HG03135 (cell line): ENCODE data around the gene SLFN5.
"Not testable (repeated sequence)": the region's sequence is repeated elsewhere in the genome, so short reads cannot be mapped to it uniquely, and the experiment has no call there.

Experiments
- ATAC-seq: cut with Tn5 transposase; IDR thresholded peaks from one replicate; pipeline ENCODE4 v1.9.1; 2021; ENCODE audit warnings: mild to moderate bottlenecking, moderate library complexity; ENCODE audit not compliant: unreplicated experiment

SLFN5 gene

DNA sequence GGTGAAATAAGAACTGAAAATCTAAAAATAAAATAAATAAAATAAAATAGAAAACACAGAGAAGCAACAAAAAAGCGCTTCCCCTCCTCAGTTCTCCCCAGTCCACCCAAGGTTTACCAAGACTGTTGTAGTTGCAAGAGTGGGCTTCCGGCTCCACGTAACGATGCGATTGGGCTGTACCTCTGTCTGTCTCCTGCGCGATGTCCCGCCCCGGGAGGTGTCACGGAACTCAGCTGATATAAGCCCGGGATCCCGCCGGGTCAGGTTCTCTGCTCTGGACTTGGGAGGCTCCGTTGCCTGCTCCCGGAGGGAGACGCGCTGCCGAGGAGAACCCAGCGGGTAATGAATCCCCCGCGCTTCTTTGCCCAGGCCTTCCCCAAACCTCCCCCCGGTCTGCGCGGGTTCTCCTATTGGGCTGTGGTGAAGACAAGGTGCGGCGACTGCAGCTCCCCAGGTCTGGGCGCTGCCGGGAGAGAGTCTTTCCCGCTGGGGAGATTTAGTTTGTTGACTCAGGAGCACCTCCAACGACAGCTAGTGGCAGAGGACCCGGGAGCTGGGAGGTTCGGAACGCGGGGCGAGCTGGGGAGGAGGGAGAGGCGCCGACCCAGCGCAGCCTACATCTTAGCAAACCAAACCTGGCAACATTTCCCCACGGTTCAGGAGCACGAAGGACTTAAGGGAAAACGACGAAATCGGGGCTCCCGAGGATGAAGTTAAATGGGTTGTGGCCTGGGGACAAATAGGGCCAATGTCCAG is at the start of gene SLFN5:
Gene SLFN5 (plus strand): TSS at position 268 of the 756 bp plus-strand sequence. CDS start 15,619 bp downstream, outside the sequence.
- ATAC-seq = peak; percentile 74

DNA sequence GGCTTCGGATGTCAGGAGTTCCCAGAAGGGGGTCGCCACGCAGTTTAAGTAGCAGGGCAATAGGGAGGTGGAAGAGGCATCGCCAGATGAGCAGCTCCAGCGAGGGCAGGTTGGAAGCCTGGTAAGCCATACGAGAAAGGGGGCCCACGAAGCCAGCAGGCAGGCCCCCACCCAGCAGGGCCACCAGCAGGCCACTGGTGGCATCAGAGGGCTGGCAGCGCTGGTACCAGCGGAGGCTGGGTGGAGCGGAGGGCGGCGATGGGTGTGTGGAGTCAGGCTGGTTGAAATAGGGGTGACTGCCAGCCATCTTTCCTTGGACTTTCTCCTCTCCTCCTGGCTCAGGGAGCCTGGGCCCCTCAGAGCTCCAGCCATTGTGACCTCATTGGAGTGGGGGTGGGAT is 48.9 kb upstream of the SLFN5 start, which contains the start of gene SLC35G3:
Gene SLC35G3 (minus strand): TSS at position 393 of the 400 bp plus-strand sequence. CDS start 86 bp downstream, at position 307.
- ATAC-seq = not testable (repeated sequence)

DNA sequence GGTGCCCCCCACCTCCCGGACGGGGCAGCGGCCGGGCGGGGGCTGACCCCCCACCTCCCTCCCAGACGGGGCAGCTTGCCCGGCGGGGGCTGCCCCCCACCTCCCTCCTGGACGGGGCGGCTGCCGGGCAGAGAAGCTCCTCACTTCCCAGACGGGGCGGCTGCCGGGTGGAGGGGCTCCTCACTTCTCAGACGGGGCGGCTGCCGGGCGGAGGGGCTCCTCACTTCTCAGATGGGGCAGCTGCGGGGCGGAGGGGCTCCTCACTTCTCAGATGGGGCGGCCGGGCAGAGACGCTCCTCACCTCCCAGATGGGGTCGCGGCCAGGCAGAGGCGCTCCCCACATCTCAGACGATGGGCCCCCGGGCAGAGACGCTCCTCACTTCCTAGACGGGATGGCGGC is 47.8 kb upstream of the SLFN5 start:
- ATAC-seq = not testable (repeated sequence)

DNA sequence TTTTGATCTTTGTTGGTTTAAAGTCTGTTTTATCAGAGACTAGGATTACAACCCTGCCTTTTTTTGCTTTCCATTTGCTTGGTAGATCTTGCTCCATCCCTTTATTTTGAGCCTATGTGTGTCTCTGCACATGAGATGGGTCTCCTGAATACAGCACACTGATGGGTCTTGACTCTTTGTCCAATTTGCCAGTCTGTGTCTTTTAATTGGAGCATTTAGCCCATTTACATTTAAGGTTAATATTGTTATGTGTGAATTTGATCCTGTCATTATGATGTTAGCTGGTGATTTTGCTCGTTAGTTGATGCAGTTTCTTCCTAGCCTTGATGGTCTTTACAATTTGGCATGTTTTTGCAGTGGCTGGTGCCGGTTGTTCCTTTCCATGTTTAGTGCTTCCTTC is 40.3 kb upstream of the SLFN5 start:
- not testable (repeated sequence) for ATAC-seq

DNA sequence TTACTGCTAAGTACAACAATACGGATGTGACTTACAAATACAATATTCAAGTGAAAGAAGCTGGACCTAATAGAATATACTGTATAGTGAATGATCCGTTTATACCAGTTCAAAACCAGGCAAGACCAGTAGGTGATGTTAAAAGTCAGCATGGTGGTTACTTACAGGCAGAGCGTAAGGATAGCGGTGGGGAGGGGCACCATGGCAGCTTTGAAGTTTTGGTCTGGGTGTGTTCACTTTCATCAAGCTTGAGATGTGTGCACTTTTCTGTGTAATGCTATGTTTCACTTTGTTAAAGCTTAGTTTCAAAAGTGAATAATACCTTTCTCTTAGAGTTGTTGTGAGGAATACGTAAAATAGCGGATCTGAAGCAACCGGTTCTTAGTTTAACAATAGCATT is 32.1 kb upstream of the SLFN5 start:
- ATAC-seq = no peak

DNA sequence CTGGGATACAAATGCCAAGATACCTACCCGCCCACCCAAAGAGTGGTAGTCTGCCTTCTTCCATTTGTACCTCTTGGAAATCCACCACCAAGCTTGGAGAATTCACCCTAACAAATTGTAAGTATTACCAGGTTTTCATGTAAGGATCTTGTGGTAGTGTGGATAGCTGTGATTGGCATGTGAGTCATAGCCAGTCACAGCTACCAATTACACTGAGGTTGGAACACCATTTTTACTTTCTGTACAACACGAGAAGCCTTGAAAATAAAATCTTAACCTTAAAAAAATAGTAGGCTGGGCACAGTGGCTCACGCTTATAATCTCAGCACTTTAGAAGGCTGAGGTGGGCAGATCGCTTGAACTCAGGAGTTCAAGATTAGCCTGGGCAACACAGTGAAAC is 30.2 kb upstream of the SLFN5 start:
- no peak for ATAC-seq

DNA sequence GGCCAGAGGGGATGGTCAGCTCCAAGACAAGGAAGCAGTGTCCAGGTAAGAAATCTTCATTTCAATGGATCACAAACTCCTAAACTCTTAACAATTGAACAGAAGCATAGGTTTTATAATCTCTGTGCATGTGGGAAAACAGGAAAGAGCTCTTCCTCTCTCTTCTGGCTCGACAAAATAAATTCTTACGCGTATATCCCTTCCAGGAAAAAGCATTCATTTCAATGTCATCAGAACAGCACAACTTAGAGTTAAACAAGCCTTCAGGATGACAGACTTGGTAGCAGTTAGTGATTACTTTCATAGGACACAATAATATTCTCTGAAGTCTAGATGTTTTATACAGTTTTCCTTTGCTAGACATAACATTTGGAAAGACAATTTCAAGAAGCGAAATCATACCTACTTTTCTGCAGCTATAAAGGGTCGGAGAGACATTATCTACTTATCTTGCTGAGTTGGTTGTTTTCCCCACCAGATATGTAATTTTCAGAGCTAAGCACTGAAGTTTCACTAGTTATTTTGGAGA is 29.4 kb upstream of the SLFN5 start:
- ATAC-seq = no peak

DNA sequence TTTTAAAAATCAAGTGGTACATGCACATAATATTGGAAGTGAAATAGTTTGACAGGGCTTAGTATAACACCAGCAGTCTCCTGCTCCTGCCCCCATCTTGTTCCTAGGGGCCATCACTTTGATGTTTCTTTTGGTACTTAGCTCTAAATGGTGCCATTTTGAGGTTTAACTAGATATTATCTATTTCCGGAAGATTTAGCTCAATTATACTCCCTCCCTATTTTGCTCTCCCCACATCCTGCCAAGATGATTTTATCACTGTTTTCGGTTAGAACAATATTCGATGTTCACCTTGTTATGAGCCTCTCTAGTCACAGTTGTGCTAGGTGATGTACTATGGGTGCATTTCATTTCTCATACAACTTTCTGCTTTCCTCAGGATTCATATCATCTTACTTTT is 28.7 kb upstream of the SLFN5 start:
- ATAC-seq = no peak

DNA sequence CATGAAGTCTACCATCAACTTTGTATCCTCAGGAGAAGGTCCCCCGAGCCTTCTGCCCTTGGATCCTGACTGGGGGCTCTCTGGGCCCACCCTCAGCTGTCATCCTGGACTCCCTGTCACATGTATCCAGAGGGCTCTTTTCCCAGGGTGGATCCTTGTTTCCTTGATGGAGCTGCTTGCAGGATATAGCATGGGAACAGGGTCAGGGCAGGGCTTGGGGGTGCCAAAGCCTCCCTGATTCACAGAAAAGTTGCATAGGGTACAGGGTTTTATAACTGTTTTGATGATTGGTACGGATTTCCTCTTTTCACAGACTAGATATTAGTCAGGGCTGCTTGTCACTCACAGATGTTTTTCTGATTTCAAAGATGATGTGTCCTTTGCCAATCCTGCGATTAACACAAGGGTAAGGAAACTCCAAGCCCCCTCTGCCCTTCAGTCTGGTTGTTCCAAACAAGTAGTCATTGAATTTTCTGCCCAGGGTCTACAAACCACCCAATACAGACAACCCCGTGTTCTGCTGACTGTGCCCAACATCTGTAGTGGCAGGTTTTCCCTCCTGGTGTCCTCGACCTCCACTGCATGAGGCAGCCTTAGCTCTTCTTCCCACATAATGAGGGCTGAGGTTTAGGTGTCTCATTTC is 28.1 kb upstream of the SLFN5 start:
- no peak for ATAC-seq

DNA sequence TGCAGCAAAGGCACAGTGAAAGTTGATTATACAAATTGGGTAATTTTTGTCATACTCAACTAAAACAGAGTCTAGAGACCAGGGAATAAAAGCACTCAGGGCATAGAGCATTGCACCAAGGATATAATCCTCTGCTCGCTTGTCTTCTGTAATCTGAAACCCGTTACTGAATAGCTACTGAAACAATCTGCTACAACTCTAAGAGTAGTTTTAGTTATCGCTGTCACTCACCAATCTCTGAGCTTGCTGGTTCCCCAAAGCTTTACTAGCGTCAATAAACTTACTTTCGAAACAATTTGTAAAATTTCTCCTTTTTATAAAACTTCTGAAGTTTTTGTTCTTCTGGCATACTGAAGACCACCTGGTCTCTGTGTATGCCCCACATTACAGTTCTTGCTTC is 25.8 kb upstream of the SLFN5 start:
- no peak for ATAC-seq

DNA sequence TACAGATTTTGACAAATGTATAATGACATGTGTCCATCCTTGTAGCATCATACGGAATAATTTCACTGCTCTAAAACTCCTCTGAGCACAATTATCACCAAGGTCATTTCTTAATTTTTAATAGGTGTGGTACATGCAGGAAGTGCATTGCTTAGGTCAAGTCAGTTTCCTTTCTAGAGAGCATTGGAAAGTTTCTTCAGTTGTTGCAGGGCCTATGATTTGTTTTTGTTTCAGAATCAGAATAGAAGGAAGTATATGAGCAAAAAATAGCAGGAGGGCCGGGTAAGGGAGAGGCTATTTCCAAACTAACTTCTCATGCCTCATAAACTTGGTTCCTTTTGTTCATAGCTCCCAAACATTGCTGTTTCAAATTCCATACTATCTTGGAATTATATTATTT is 24.0 kb upstream of the SLFN5 start:
- no peak for ATAC-seq

DNA sequence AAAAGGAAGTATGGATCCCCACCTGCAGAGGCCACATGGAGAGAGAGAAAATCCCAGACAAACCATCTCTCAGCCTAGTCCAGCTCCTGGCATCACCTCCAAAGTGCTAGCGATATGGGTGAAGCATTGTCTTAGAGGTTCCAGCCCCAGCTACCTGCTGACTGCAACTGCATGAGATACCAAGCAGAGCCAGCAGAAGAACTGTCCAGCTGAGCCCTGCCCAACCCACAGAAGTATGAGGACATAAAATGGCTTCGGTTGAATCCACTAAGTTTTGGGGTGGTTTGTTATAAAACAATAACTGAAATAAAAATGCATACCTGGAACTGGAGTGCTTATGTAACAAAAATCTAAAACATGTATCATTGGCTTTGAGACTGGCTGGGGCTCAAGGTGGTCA is 20.4 kb upstream of the SLFN5 start:
- ATAC-seq = no peak

DNA sequence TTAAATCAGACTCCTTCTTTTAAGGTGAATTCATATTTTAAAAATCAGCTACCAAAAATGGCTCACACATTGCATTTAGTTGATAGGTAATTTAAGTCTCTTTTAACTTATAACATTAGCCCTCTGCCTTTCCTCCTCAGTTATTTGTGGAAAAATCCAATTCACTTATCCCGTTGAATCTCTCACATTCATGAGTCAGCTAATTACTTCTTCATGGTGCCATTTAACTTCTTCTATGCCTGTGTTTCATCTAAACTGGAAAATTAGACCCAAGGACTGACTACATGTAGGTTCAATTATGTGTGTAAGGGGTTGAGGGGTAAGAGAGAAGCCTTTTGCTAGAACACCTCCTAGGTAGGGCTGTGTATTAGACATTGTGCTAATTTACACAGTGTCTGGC is 18.4 kb upstream of the SLFN5 start:
- no peak for ATAC-seq

DNA sequence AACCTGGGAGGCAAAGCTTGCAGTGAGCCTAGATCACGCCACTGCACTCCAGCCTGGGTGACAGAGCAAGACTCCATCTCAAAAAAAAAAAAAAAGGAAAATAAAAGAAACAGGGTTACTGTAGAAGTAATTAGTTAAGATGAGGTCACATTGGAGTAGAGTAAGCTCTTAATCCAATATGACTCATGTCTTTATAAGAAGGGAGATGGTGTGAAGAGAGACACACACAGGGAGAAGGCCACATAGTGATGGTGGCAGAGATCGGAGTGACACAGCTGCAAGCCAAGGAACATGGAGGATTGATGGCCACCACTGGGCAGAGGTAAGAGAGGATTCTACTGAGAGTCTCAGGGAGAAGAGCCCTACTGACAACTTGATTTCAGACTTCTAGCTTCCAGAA is 15.3 kb upstream of the SLFN5 start:
- no peak for ATAC-seq

DNA sequence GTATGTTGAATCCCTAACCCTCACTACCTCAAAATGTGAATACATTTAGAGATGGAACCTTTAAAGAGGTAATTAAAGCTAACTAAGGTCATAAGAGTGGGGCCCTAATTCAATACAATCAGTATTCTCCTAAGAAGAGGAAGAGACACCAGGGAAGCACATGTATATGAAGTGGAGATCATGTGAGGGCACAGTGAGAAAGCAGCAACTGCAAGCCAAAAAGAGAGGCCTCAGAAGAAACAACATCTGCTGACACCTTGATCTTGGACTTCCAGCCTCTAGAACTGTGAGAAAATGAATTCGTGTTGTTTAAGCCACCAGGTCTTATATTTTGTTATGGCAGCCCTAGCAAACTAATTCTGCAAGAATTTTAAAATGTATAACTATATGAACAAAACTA is 13.2 kb upstream of the SLFN5 start:
- no peak for ATAC-seq

DNA sequence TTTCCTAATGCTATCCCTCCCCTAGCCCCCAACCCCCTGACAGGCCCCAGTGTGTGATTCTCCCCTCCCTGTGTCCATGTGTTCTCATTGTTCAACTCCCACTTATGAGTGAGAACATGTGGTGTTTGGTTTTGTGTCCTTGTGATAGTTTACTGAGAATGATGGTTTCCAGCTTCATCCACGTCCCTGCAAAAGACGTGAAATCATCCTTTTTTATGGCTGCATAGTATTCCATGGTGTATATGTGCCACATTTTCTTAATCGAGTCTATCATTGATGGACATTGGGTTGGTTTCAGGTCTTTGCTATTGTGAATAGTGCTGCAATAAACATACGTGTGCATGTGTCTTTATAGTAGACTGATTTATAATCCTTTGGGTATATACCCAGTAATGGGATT is 8.6 kb upstream of the SLFN5 start:
- not testable (repeated sequence) for ATAC-seq

DNA sequence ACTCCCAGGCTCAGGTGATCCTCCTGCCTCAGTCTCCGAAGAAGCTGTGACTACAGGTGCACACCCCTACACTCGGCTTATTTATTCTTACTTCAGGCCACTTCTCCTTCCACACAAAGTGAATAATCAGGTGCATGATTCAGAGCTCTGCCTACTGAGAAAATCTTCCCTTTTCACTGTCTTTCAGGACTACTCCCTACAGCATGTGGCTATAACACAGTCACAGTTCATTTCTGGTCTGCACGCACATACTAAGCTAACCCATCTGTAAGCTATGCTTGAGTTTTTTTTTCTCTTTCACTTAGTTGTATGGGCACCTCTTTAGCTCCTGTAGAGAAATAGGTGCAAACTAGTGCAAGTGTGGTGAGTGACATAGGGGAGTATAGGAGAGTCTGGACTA is 7.6 kb upstream of the SLFN5 start:
- no peak for ATAC-seq

DNA sequence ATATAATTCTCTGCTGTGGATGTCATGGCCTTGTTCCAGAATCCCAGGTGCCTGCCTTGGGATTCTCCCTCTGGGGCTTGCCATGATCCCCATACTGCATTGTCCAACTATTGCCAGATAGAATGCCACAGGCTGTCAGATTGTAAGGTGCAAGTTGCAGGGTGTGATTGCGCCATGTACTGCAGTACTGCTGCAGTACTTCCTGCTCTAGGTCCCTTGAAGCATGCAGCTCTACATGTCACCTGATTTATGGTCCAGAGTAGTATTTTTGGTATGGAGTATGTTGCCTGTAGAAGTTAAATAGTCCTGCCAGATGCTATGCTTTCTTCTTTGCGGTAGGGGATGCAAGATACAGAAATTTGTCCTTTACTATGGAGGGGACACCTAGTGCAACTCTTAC is 7.0 kb upstream of the SLFN5 start:
- ATAC-seq = no peak

DNA sequence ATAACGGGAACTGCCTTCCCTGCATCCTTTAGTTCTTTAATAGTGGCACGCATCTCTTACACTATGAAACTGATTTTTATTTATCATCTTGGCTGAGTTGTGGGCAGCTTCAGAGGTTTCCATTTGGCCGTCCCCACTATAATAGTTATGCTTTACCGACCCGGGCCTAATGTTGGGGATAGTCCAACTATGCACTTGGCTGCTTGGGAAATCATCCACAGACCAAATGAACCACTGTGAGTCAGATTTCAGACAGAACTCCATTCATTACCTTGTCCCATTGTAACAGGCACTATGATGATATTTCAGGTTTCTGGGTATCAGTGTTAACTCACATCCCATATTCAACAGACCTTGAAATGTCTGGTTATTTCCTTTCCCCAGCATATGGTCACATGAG is 6.1 kb upstream of the SLFN5 start:
- ATAC-seq = no peak

DNA sequence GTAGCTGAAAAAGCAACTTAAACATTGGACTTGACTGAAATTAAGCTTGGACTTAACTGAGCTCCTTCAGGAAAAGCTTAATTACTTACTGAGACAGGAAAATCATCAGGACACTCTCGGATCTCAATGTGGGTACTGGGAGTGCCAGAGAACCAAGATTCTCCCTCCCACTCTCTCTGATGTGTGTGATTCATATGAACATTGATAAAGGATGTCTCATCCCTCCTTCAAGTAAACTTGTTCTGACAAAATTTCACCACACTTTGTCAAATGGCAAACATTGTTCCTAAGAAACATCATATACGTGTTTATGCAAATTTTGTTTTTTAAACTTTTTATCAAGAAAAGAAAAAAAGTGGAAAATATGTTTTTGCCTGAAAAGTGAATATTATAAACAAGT is 4.1 kb upstream of the SLFN5 start:
- no peak for ATAC-seq

DNA sequence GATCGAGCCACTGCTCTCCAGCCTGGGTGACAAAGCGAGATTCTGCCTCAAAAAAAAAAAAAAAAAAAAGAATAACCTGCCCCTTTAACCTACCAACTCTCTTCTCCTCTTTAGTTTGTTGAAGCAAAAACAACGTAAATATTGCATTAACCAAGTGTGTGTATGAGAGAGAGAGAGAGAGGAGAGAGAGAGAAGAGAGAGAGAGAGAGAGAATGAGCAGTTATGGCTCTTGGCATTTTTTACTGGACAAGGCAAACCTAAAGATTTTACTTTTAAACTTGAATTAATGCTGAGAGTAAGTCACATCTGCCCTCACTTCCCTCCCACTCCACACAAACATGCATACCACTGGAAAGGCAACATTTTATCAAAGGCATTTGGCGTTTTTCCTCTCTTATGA is 3.0 kb upstream of the SLFN5 start:
- ATAC-seq = no peak

DNA sequence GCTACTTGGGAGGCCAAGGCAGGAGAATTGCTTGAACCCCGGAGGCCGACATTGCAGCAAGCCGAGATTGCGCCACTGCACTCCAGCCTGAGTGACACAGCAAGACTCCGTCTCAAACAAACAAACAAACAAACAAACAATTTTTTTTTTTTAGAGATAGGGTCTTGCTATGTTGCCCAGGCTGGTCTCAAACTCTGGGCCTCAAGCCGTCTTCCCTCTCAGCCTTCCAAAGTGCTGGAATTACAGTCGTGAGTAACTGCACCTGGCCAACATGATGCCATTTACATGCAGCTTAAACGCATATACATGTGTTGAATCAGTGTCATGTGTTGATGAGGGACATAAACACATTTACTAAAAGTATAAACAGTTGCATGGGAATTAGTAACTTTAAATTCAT is 2.0 kb upstream of the SLFN5 start:
- no peak for ATAC-seq
